Measurements from ENCODE around the gene PSMD2. TPM values are rescaled to one million over a fixed set of nuclear protein-coding genes. Genes with fewer than 3 reads are reported as not detected.
A peak's percentile ranks its signal among the peaks of the same experiment; 100 is the strongest.

The PSMD2 gene
- total and polyA plus RNA-seq, 2 of the 8 experiments (the other 6 are each of a cell fraction or from before 2014, with no cell fraction given), result 350 to 363 TPM

DNA sequence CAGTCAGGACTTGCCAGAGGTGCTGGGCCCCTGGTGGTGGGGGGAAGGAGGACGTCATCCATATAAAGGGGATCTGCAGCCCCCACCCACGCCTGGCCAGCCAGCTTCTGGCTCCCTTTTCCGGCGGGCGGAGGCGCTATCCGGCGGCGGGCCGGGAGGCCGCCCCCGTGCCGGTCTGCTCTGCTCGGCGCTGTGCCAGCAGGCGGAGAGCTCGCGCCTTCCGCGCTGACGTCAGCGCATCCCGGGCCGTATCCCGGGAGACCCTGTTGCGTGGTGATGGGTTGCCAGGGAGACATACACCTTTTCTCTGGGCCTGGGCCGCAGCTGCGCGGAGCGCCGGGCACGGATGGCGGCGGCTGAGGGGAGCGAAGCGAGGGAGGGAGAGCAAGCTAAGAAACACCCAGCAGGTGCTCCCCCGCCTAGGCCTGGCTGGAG is 39.5 kb downstream of the PSMD2 start (continued):
- TF ChIP-seq GABPA (IDR thresholded peaks at IDR 0.05; ENCODE audit: borderline replicate concordance, insufficient read depth, low read length) (0 out of 2 replicates have a peak, but pooled peaks have one; percentile 22), TAF1 (IDR thresholded peaks at IDR 0.05; ENCODE audit: low read depth, low read length) (0 out of 2 replicates have a peak, but pooled peaks have one; percentile 28), CBX8 (IDR thresholded peaks at IDR 0.05; ENCODE audit: borderline replicate concordance, low read depth, low read length) (no peak), EGR1 (IDR thresholded peaks at IDR 0.05; ENCODE audit: borderline replicate concordance, low read depth, low read length) (peak; percentile 86; the same call in 1 of the 2 replicates), ZNF274 (IDR thresholded peaks at IDR 0.05; ENCODE audit: borderline replicate concordance, extremely low read depth, low read length) (no peak), ATF2 (IDR thresholded peaks at IDR 0.05; ENCODE audit: low read length) (peak; percentile 87), CHD2 (IDR thresholded peaks at IDR 0.05; ENCODE audit: low read length) (no peak), E2F6 (IDR thresholded peaks at IDR 0.05) (peak; percentile 15; the same call in 1 of the 2 replicates), CREB1 (IDR thresholded peaks at IDR 0.05) (peak; percentile 90), CHD1 (IDR thresholded peaks at IDR 0.05; ENCODE audit: low read depth, low read length) (no peak), CBX5 (IDR thresholded peaks at IDR 0.05; ENCODE audit: low read depth, low read length) (no peak), YY1 (IDR thresholded peaks at IDR 0.05; ENCODE audit: low read depth, low read length) (0 out of 2 replicates have a peak, but pooled peaks have one; percentile 44), EP300 (IDR thresholded peaks at IDR 0.05; ENCODE audit: borderline replicate concordance in 1 of 2, low read depth in 2 of 2, low read length in 2 of 2) (peak in 1 of 2 experiments; percentile 12; a peak in 1 of 3 replicates), TBP (IDR thresholded peaks at IDR 0.05; ENCODE audit: low read depth, low read length) (peak; percentile 29; the same call in 1 of the 2 replicates)
- TF ChIP-seq, protein P1, sequence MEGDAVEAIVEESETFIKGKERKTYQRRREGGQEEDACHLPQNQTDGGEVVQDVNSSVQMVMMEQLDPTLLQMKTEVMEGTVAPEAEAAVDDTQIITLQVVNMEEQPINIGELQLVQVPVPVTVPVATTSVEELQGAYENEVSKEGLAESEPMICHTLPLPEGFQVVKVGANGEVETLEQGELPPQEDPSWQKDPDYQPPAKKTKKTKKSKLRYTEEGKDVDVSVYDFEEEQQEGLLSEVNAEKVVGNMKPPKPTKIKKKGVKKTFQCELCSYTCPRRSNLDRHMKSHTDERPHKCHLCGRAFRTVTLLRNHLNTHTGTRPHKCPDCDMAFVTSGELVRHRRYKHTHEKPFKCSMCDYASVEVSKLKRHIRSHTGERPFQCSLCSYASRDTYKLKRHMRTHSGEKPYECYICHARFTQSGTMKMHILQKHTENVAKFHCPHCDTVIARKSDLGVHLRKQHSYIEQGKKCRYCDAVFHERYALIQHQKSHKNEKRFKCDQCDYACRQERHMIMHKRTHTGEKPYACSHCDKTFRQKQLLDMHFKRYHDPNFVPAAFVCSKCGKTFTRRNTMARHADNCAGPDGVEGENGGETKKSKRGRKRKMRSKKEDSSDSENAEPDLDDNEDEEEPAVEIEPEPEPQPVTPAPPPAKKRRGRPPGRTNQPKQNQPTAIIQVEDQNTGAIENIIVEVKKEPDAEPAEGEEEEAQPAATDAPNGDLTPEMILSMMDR (IDR thresholded peaks at IDR 0.05; ENCODE audit: control extremely low read depth in 1 of 3, insufficient read depth in 1 of 3, low read depth in 1 of 3, low read length in 3 of 3), result 0 out of 4 replicates have a peak, but pooled peaks of 1 of the 3 experiments have one; percentile 7

Data from H1 (cell line).